Smooth muscle cell of the coronary artery (primary cell): ENCODE measurements around the gene FBN1. TPM values are rescaled to one million over a fixed set of nuclear protein-coding genes. Genes with fewer than 3 reads are reported as not detected.

Source experiments
- total RNA-seq: library from RNA; depleted of rRNA; stranded (reverse); fragments of >200 nt; gene quantifications from 2 replicates; pipeline ENCODE4 v1.2.3, GENCODE V29; 2014; ENCODE audit warnings: low replicate concordance

FBN1 gene
- 1,221 and 1,470 TPM in 2 replicates for total RNA-seq

GRCh38 chr15:48645558-48646330 lies at the start of gene FBN1:
Gene FBN1 (minus strand): TSS chr15:48645709. CDS start chr15:48644769, 940 bp downstream.

Other genes with a start within 250 kb of the FBN1 start
- gene CEP152, start 165.4 kb upstream of the FBN1 start, total RNA-seq: 5.4 and 9.9 TPM in 2 replicates
- 287 and 365 TPM in 2 replicates for gene EID1, start 232.4 kb upstream of the FBN1 start, total RNA-seq